Measurements from ENCODE around the gene MPC2.

GRCh38 chr1:167933788-167934187 lies 3.1 kb downstream of the MPC2 start:
- TF ChIP-seq CTCF (optimal IDR thresholded peaks at IDR 0.05 in 1 of 3, IDR thresholded peaks at IDR 0.05 in 1 of 3, conservative IDR thresholded peaks at IDR 0.05 in 1 of 3; ENCODE audit: extremely low read depth in 1 of 3, insufficient read depth in 2 of 3, low read length in 3 of 3) (no peak), EZH2 (IDR thresholded peaks at IDR 0.05; ENCODE audit: low read length) (no peak)
